Measurements from ENCODE around the gene EDIL3.

DNA sequence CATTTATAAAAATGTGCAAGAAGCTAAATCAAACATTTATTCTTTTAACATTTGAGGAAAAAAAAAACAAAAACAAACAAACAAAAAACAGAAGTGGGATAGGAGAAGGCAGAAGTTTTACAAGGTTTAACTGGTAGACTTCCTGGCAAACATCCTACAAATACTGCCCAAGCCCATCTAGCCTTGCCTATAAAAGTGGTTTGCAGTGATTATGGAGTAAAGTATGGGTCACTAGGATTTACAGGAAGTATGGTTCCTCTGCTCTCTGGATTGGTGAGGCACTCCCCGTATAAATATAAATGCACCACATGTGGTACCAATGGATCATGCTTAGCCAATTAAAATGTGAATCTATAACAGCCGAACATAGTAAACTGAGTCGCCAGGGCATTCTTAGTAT is 291.9 kb downstream of the EDIL3 start:
- TF ChIP-seq, protein P1, sequence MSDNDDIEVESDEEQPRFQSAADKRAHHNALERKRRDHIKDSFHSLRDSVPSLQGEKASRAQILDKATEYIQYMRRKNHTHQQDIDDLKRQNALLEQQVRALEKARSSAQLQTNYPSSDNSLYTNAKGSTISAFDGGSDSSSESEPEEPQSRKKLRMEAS (IDR thresholded peaks at IDR 0.05) = no peak
- TF ChIP-seq FOXK1 (CRISPR knock-in tag; IDR thresholded peaks at IDR 0.05; ENCODE audit: borderline replicate concordance, low read depth) (no peak), ZKSCAN8 (CRISPR knock-in tag; IDR thresholded peaks at IDR 0.05; ENCODE audit: borderline replicate concordance) (no peak), ZNF207 (IDR thresholded peaks at IDR 0.05; ENCODE audit: borderline replicate concordance) (no peak)
- TF ChIP-seq, protein P2, sequence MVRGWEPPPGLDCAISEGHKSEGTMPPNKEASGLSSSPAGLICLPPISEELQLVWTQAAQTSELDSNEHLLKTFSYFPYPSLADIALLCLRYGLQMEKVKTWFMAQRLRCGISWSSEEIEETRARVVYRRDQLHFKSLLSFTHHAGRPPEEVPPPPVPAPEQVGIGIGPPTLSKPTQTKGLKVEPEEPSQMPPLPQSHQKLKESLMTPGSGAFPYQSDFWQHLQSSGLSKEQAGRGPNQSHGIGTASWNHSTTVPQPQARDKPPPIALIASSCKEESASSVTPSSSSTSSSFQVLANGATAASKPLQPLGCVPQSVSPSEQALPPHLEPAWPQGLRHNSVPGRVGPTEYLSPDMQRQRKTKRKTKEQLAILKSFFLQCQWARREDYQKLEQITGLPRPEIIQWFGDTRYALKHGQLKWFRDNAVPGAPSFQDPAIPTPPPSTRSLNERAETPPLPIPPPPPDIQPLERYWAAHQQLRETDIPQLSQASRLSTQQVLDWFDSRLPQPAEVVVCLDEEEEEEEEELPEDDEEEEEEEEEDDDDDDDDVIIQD (CRISPR knock-in tag; IDR thresholded peaks at IDR 0.05; ENCODE audit: low read depth) = no peak

All from HepG2 (cell line).